Activated effector memory CD4-positive, alpha-beta T cell treated with Interleukin-2 at 50 U/mL for 16 hours (primary cell): Measurements from ENCODE around the gene EXD2.
"Not testable (repeated sequence)": the region's sequence is repeated elsewhere in the genome, so short reads cannot be mapped to it uniquely, and the experiment has no call there.

Experiments used
- DNase-seq: peaks from one replicate; pipeline ENCODE4 v3.0.0-alpha.2; 2020

EXD2 gene

GRCh38 chr14:69199786-69200185 lies 8.5 kb downstream of the EXD2 start:
- no peak for DNase-seq

GRCh38 chr14:69204753-69205152 lies 13.5 kb downstream of the EXD2 start:
- DNase-seq, result no peak

- DNase-seq, result no peak
Observed at GRCh38 chr14:69207435-69208041, 16.2 kb downstream of the EXD2 start.

- DNase-seq, result no peak
Observed at GRCh38 chr14:69208666-69209065, 17.4 kb downstream of the EXD2 start.

- DNase-seq, result no peak
Observed at GRCh38 chr14:69214393-69214792, 23.1 kb downstream of the EXD2 start.

GRCh38 chr14:69217663-69218062 lies 26.4 kb downstream of the EXD2 start:
- DNase-seq, result not testable (repeated sequence)

- DNase-seq, result no peak
Observed at GRCh38 chr14:69224946-69225345, 33.6 kb downstream of the EXD2 start.

GRCh38 chr14:69226178-69226577 lies 34.9 kb downstream of the EXD2 start:
- DNase-seq, result no peak

- DNase-seq, result no peak
Observed at GRCh38 chr14:69226736-69227135, 35.4 kb downstream of the EXD2 start.

GRCh38 chr14:69231486-69231885 lies 40.2 kb downstream of the EXD2 start:
- no peak for DNase-seq

GRCh38 chr14:69232388-69232787 lies 41.1 kb downstream of the EXD2 start:
- no peak for DNase-seq

- DNase-seq, result no peak
Observed at GRCh38 chr14:69234106-69234505, 42.8 kb downstream of the EXD2 start.

GRCh38 chr14:69235708-69236107 lies 44.4 kb downstream of the EXD2 start:
- no peak for DNase-seq

GRCh38 chr14:69237142-69237541 lies 45.8 kb downstream of the EXD2 start:
- no peak for DNase-seq

- no peak for DNase-seq
Observed at GRCh38 chr14:69237584-69237983, 46.3 kb downstream of the EXD2 start.

GRCh38 chr14:69238883-69239282 lies 47.6 kb downstream of the EXD2 start:
- DNase-seq, result no peak

- no peak for DNase-seq
Observed at GRCh38 chr14:69240527-69241173, 49.4 kb downstream of the EXD2 start.

- no peak for DNase-seq
Observed at GRCh38 chr14:69241577-69241976, 50.3 kb downstream of the EXD2 start.

- peak; percentile 14 for DNase-seq
Observed at GRCh38 chr14:69242311-69243224, 51.3 kb downstream of the EXD2 start.

- no peak for DNase-seq
Observed at GRCh38 chr14:69244946-69245345, 53.6 kb downstream of the EXD2 start.

- DNase-seq, result no peak
Observed at GRCh38 chr14:69246331-69246730, 55.0 kb downstream of the EXD2 start.

- DNase-seq, result no peak
Observed at GRCh38 chr14:69247676-69248440, 56.6 kb downstream of the EXD2 start.

GRCh38 chr14:69249603-69250002 lies 58.3 kb downstream of the EXD2 start:
- DNase-seq, result no peak
